Left ventricle myocardium inferior (tissue), 1 donor: ENCODE data around the gene CUX1. TPM values are rescaled to one million over a fixed set of nuclear protein-coding genes. Genes with fewer than 3 reads are reported as not detected.
A peak's percentile ranks its signal among the peaks of the same experiment; 100 is the strongest.
"Not testable (repeated sequence)": the region's sequence is repeated elsewhere in the genome, so short reads cannot be mapped to it uniquely, and the experiment has no call there.

Source experiments
- DNase-seq: peaks from one replicate; pipeline ENCODE4 v3.0.0-alpha.2; 2020
- H3K27ac ChIP-seq: fragments of 200-600 bp; replicated peaks from 2 replicates; pipeline ENCODE4 v1.8.0; 2021
- H3K27me3 ChIP-seq: fragments of 200-600 bp; 2 replicates; pipeline ENCODE4 v1.8.0; 2021; ENCODE audit warnings: low read depth
- H3K36me3 ChIP-seq: fragments of 200-600 bp; 2 replicates; pipeline ENCODE4 v1.8.0; 2021
- H3K4me1 ChIP-seq: fragments of 200-600 bp; 2 replicates; pipeline ENCODE4 v1.8.0; 2021
- H3K4me3 ChIP-seq: fragments of 200-600 bp; 2 replicates; pipeline ENCODE4 v1.8.0; 2021; ENCODE audit warnings: mild to moderate bottlenecking, moderate library complexity
- H3K9me3 ChIP-seq: fragments of 200-600 bp; replicated peaks from 2 replicates; pipeline ENCODE4 v1.8.0; 2021
- CTCF ChIP-seq: fragments of 200-600 bp; IDR thresholded peaks from 2 replicates; pipeline ENCODE4 v1.8.0; 2021; ENCODE audit warnings: antibody characterized with exemption, mild to moderate bottlenecking, borderline replicate concordance
- intact Hi-C: fragments of 100-400 bp; cut with micrococcal nuclease; formaldehyde crosslinking; loops from one replicate; pipeline ENCODE4 v1.11.0; 2022
- total RNA-seq: library from RNA; stranded (reverse); fragmentation: NEBNext Ultra II Directional; extraction: Animal tissue kit (Norgen Biotek cat#: 25700); gene quantifications from one replicate; pipeline ENCODE4 v1.2.1, GENCODE V29; 2021
- donor health status: DM: no; HTN: yes; CAD: no; lungs with severe emphysema.

Gene CUX1
- total RNA-seq, 1 donor from 2014 or later, result 125 TPM

GRCh38 chr7:101983147-101983811, 165.9 kb downstream of the CUX1 start:
- intact Hi-C loops, result no loop called here

DNA sequence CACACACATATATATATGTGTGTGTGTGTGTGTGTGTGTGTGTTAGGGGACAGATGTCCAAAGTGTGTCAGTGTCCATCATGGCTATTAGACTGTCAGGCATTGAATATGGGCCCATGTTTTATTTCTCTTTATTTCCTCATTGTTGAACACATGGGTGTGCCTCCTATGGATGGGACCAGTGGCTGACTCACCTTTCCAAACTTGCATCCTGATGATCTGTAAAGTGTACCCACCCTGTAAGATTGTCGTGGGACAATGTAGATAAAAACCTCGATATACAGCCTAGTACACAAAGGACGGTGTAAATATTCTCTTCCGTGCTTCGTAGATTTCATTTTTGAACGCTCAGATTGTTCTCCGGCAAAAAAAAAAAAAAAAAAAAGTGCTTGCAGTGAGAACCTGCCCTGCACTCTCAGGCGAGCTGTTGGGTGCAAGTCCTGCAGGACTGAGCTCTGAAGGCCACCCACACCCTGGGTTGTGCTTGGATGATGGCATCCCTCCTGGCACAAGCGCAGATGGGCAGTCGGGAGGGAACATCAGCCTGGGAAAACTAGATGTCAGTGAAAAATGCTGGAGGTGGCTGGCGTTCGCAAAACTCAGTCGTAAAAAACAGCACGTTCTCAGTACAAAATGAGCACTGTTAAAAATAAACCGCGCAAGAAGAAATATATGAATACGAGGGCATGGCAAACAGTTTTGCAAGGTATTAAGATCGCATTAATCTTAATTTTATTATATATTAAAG, 166.9 kb downstream of the CUX1 start:
- no peaks in the 10 kb centered on the region for H3K36me3 ChIP-seq
- intact Hi-C loops, result no loop called here
- no peak for DNase-seq
- H3K27me3 ChIP-seq, result no peaks in the 10 kb centered on the region
- H3K27ac ChIP-seq, result no peak overlapping the region
- no peak overlapping the region for H3K4me3 ChIP-seq
- peaks cover 37% of the 10 kb centered on the region for H3K4me1 ChIP-seq
- no peak for TF ChIP-seq CTCF
- no peaks in the 10 kb centered on the region for H3K9me3 ChIP-seq

More at GRCh38 chr7:101983147-101983811, 165.9 kb downstream of the CUX1 start:
- Histone ChIP-seq H3K9me3 (no peaks in the 10 kb centered on the region), H3K4me1 (peaks cover 42% of the 10 kb centered on the region), H3K27me3 (no peaks in the 10 kb centered on the region), H3K4me3 (no peak overlapping the region), H3K36me3 (no peaks in the 10 kb centered on the region), H3K27ac (no peak overlapping the region)
- no peak for DNase-seq
- TF ChIP-seq CTCF, result no peak

GRCh38 chr7:101985057-101985902, 167.9 kb downstream of the CUX1 start:
- Histone ChIP-seq H3K4me1 (peaks cover 27% of the 10 kb centered on the region), H3K27ac (peak overlapping the region; percentile 45), H3K4me3 (no peak overlapping the region), H3K27me3 (no peaks in the 10 kb centered on the region), H3K36me3 (no peaks in the 10 kb centered on the region), H3K9me3 (no peaks in the 10 kb centered on the region)
- TF ChIP-seq CTCF, result no peak
- DNase-seq, result no peak
- intact Hi-C loops, result no loop called here

DNA sequence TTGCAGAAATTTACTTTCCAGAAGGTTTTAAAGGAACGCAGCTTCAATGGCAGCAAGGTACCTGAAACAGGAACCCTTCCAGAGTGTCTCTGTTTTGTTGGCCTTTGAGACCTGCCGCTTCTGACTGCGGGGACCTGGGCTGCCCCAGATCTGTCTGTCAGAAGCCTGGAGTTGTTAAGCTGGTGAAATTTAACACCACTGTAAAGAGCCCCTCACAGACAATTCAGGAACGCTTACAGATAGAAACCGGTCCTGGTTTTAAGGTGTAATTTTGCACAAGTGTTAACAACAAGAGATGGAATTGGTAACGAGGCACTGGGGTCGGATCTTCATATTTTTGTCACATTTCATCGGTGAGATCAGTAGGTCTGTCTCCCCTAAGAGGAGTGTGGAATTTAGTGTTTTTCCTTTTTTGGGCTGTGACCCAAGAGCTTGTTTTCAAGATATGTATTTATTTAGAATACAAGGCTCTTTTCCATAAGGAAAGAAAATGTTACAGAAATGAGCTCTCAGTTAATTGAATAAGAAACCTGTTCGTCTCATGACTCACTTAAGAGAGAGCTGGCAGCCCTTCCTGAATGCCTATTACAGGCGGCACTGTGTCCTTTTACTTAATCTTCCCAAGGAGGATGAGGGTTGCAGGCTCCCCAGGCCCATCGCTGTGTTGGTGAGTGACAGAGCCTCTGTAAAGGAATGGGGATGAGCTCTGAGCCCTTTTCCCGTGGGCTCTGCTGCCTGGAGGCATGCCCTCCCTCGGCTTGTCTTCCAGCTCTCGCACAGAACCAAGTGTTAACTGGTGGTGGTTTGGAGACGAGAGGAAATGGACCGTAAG, 168.7 kb downstream of the CUX1 start:
- H3K4me3 ChIP-seq, result no peak overlapping the region
- no peaks in the 10 kb centered on the region for H3K36me3 ChIP-seq
- TF ChIP-seq CTCF, result no peak
- H3K9me3 ChIP-seq, result no peaks in the 10 kb centered on the region
- H3K4me1 ChIP-seq, result peaks cover 21% of the 10 kb centered on the region
- DNase-seq, result no peak
- H3K27me3 ChIP-seq, result no peaks in the 10 kb centered on the region
- peak overlapping the region; percentile 45 for H3K27ac ChIP-seq
- intact Hi-C loops, result no loop called here

- no peak overlapping the region for H3K27ac ChIP-seq
- H3K27me3 ChIP-seq, result no peaks in the 10 kb centered on the region
- no peak for TF ChIP-seq CTCF
- no peaks in the 10 kb centered on the region for H3K36me3 ChIP-seq
- no peaks in the 10 kb centered on the region for H3K9me3 ChIP-seq
- H3K4me3 ChIP-seq, result no peak overlapping the region
- no peak for DNase-seq
- peaks cover 21% of the 10 kb centered on the region for H3K4me1 ChIP-seq
- intact Hi-C loops, result no loop called here
Measured at GRCh38 chr7:101987494-101987893, 170.1 kb downstream of the CUX1 start.

DNA sequence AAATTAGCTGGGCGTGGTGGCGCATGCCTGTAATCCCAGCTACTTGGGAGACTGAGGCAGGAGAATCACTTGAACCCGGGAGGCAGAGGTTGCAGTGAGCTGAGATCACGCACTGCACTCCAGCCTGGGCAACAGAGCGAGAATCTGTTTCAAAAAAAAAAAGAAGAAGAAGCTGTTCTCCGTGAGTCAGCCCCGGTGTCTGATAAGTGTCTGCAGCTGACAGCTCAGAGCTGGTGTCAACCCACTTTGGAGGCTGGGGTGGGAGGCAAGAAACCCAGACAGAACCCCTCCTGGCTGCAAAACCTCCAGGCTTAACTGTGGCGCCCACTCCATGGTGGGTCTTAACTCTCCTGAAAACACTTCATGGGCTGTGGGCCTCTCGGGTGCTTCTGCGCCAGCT, 170.6 kb downstream of the CUX1 start:
- intact Hi-C loops, H3K27me3 ChIP-seq, DNase-seq, H3K36me3 ChIP-seq, H3K27ac ChIP-seq, H3K9me3 ChIP-seq, H3K4me3 ChIP-seq: not testable (repeated sequence)
- peaks cover 21% of the 10 kb centered on the region for H3K4me1 ChIP-seq
